ENCODE data around the gene PPP1R12C. TPM values are rescaled to one million over a fixed set of nuclear protein-coding genes. Genes with fewer than 3 reads are reported as not detected.
"Not testable (repeated sequence)": the region's sequence is repeated elsewhere in the genome, so short reads cannot be mapped to it uniquely, and the experiment has no call there.

The PPP1R12C gene
- total RNA-seq, 2 experiments from 2014 or later = 87.4 to 89.7 TPM

GRCh38 chr19:55080968-55081769, 36.3 kb downstream of the PPP1R12C start:
- ChIA-PET CTCF (no interaction called here), POLR2A (no interaction called here)

GRCh38 chr19:55080121-55080967, 37.1 kb downstream of the PPP1R12C start:
- ChIA-PET POLR2A (interaction anchor here (0.6 kb wide), 1 partner anchor 12 kb away, joined by 3 read pairs; no protein-coding TSS in a partner anchor), CTCF (interaction anchor here (0.5 to 0.8 kb wide), 2 partner anchors 17 to 591 kb away, joined by 3 read pairs; partner anchors contain the start of gene RDH13)

GRCh38 chr19:55079400-55080038, 37.9 kb downstream of the PPP1R12C start:
- ChIA-PET CTCF (interaction anchor here (0.7 kb wide), 1 partner anchor 9 kb away, joined by 3 read pairs; no protein-coding TSS in a partner anchor), POLR2A (interaction anchor here (0.6 kb wide), 1 partner anchor 12 kb away, joined by 3 read pairs; no protein-coding TSS in a partner anchor)

- CTCF ChIA-PET = interaction anchor here (0.7 kb wide), 1 partner anchor 10 kb away, joined by 3 read pairs; no protein-coding TSS in a partner anchor
- POLR2A ChIA-PET = no interaction called here
Observed at GRCh38 chr19:55078996-55079395, 38.4 kb downstream of the PPP1R12C start.

GRCh38 chr19:55077106-55077505, 40.3 kb downstream of the PPP1R12C start:
- ChIA-PET CTCF (no interaction called here), POLR2A (no interaction called here)

GRCh38 chr19:55076321-55076720, 41.1 kb downstream of the PPP1R12C start:
- CTCF ChIA-PET = no interaction called here
- POLR2A ChIA-PET = no interaction called here

GRCh38 chr19:55075371-55075998, 42.0 kb downstream of the PPP1R12C start, which contains the start of gene EPS8L1:
Gene EPS8L1, plus strand, starts transcription at chr19:55075869. Its CDS starts 576 bp downstream, at chr19:55076445.
- POLR2A ChIA-PET = no interaction called here
- CTCF ChIA-PET = no interaction called here

GRCh38 chr19:55071913-55072312, 45.5 kb downstream of the PPP1R12C start:
- CTCF ChIA-PET = no interaction called here
- POLR2A ChIA-PET = no interaction called here

GRCh38 chr19:55071129-55071502, 46.3 kb downstream of the PPP1R12C start:
- ChIA-PET POLR2A (no interaction called here), CTCF (interaction anchor here (1.2 kb wide), 1 partner anchor 27 kb away, joined by 3 read pairs; no protein-coding TSS in a partner anchor)

GRCh38 chr19:55070466-55071128, 46.8 kb downstream of the PPP1R12C start:
- ChIA-PET POLR2A (no interaction called here), CTCF (interaction anchor here (1.2 kb wide), 1 partner anchor 28 kb away, joined by 3 read pairs; no protein-coding TSS in a partner anchor)

- ChIA-PET POLR2A (no interaction called here), CTCF (interaction anchor here (0.6 to 1.2 kb wide), 2 partner anchors 12 to 29 kb away, joined by 3 read pairs; no protein-coding TSS in a partner anchor)
Observed at GRCh38 chr19:55069865-55070197, 47.6 kb downstream of the PPP1R12C start.

- ChIA-PET CTCF (interaction anchor here (0.6 kb wide), 2 partner anchors 12 to 117 kb away, joined by 3 read pairs; no protein-coding TSS in a partner anchor), POLR2A (interaction anchor here (0.6 kb wide), 1 partner anchor 132 kb away, joined by 6 read pairs; no protein-coding TSS in a partner anchor)
Observed at GRCh38 chr19:55068950-55069864, 48.2 kb downstream of the PPP1R12C start.

GRCh38 chr19:55067869-55068268, 49.6 kb downstream of the PPP1R12C start:
- POLR2A ChIA-PET = interaction anchor here (0.6 kb wide), 1 partner anchor 12 kb away, joined by 3 read pairs; no protein-coding TSS in a partner anchor
- CTCF ChIA-PET = no interaction called here

GRCh38 chr19:55066107-55066709, 51.2 kb downstream of the PPP1R12C start:
- ChIA-PET POLR2A (no interaction called here), CTCF (no interaction called here)

- POLR2A ChIA-PET, CTCF ChIA-PET: not testable (repeated sequence)
Observed at GRCh38 chr19:55065516-55065915, 51.9 kb downstream of the PPP1R12C start.

- ChIA-PET POLR2A (interaction anchor here (1.0 kb wide), 1 partner anchor 54 kb away, joined by 4 read pairs; the partner anchor contains the start of gene PPP1R12C), CTCF (interaction anchor here (0.8 kb wide), 1 partner anchor 17 kb away, joined by 3 read pairs; no protein-coding TSS in a partner anchor)
Observed at GRCh38 chr19:55063492-55063843, 54.0 kb downstream of the PPP1R12C start.

All from activated CD8-positive, alpha-beta memory T cell treated with anti-CD3 and anti-CD28 coated beads for 36 hours (primary cell).